ENCODE measurements around the gene SMNDC1.

Gene SMNDC1

GRCh38 chr10:110326351-110327032 lies 21.8 kb upstream of the SMNDC1 start:
- no peak for DNase-seq

- DNase-seq: no peak
Observed at GRCh38 chr10:110324805-110325280, 20.1 kb upstream of the SMNDC1 start.

- no peak for DNase-seq
Observed at GRCh38 chr10:110324201-110324804, 19.6 kb upstream of the SMNDC1 start.

GRCh38 chr10:110323503-110323902 lies 18.8 kb upstream of the SMNDC1 start:
- DNase-seq: no peak

GRCh38 chr10:110321869-110322620 lies 17.3 kb upstream of the SMNDC1 start:
- no peak for DNase-seq

- no peak for DNase-seq
Observed at GRCh38 chr10:110317866-110318850, 13.4 kb upstream of the SMNDC1 start.

- DNase-seq: no peak
Observed at GRCh38 chr10:110313674-110314073, 9.0 kb upstream of the SMNDC1 start.

- no peak for DNase-seq
Observed at GRCh38 chr10:110312206-110312605, 7.5 kb upstream of the SMNDC1 start.

GRCh38 chr10:110311357-110311949 lies 6.7 kb upstream of the SMNDC1 start:
- peak; percentile 41 for DNase-seq

GRCh38 chr10:110310741-110311140 lies 6.0 kb upstream of the SMNDC1 start:
- DNase-seq: no peak

GRCh38 chr10:110307805-110308204 lies 3.1 kb upstream of the SMNDC1 start:
- no peak for DNase-seq

- DNase-seq: no peak
Observed at GRCh38 chr10:110306452-110306768, 1.7 kb upstream of the SMNDC1 start.

- DNase-seq: peak; percentile 63
Observed at GRCh38 chr10:110305767-110306451, 1.2 kb upstream of the SMNDC1 start.

GRCh38 chr10:110304394-110304779 lies 333 bp downstream of the SMNDC1 start:
- DNase-seq: no peak

- no peak for DNase-seq
Observed at GRCh38 chr10:110303681-110304080, 1.0 kb downstream of the SMNDC1 start.

GRCh38 chr10:110300486-110300986 lies 4.2 kb downstream of the SMNDC1 start:
- DNase-seq: no peak

- DNase-seq: no peak
Observed at GRCh38 chr10:110296966-110297365, 7.8 kb downstream of the SMNDC1 start.

GRCh38 chr10:110286841-110287240 lies 17.9 kb downstream of the SMNDC1 start:
- DNase-seq: no peak

GRCh38 chr10:110285501-110285900 lies 19.2 kb downstream of the SMNDC1 start:
- no peak for DNase-seq

- no peak for DNase-seq
Observed at GRCh38 chr10:110284262-110284661, 20.5 kb downstream of the SMNDC1 start.

- DNase-seq: peak; percentile 58
Observed at GRCh38 chr10:110279407-110279986, 25.2 kb downstream of the SMNDC1 start.
